Dendritic cell treated with granulocyte-macrophage colony-stimulating factor and Interleukin-4, amounts not matched to agents 40 ng/mL and 50 ng/mL, for 4 days (primary cell): Measurements from ENCODE around the gene MIF.
"Not testable (repeated sequence)": the region's sequence is repeated elsewhere in the genome, so short reads cannot be mapped to it uniquely, and the experiment has no call there.

Source experiments
- H3K27ac Mint-ChIP-seq: one replicate; pipeline ENCODE4 v1.8.0; 2022; ENCODE audit warnings: mild to moderate bottlenecking, mixed read lengths
- H3K27me3 Mint-ChIP-seq: one replicate; pipeline ENCODE4 v1.8.0; 2022; ENCODE audit warnings: mild to moderate bottlenecking, mixed read lengths
- H3K36me3 Mint-ChIP-seq: one replicate; pipeline ENCODE4 v1.8.0; 2022; ENCODE audit warnings: low read depth, mixed read lengths
- H3K4me1 Mint-ChIP-seq: one replicate; pipeline ENCODE4 v1.8.0; 2022; ENCODE audit warnings: low read depth, mixed read lengths
- H3K4me3 Mint-ChIP-seq: one replicate; pipeline ENCODE4 v1.8.0; 2022; ENCODE audit warnings: mild to moderate bottlenecking, moderate library complexity, mixed read lengths
- H3K9me3 Mint-ChIP-seq: one replicate; pipeline ENCODE4 v1.8.0; 2022; ENCODE audit warnings: mixed read lengths
- intact Hi-C: fragments of 100-400 bp; cut with micrococcal nuclease; formaldehyde crosslinking; loops from one replicate; pipeline ENCODE4 v1.15.0; 2022

The MIF gene

DNA sequence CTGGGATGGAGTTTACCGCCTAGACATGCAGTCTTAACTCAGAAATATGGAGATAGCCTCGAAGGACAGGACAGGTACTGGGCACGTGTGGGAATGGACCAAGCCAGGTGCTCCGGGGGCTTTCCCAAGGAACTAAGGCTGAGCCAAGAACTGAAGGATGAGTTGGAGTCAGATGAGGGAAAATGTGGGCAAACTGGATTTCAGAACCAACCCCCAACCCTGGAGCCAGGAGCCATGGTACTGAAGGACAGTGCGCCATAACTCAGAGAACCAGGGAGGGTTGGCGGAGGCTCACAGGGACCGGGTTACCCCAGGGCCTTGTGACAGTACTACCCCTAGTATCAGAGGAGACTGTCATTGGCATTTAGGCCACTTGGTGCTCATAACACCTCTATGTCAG lies 2.5 kb upstream of the MIF start:
- Mint-ChIP-seq H3K27me3 (peaks cover 7% of the 10 kb centered on the region), H3K4me1 (peaks cover 40% of the 10 kb centered on the region), H3K27ac (no peak overlapping the region), H3K4me3 (no peak overlapping the region), H3K36me3 (peaks cover 27% of the 10 kb centered on the region), H3K9me3 (no peaks in the 10 kb centered on the region)
- intact Hi-C loops, result loop anchor here (5.0 to 10.0 kb wide), 2 partner anchors 34 to 57 kb away; partner anchors contain the start of genes DERL3 and SLC2A11

DNA sequence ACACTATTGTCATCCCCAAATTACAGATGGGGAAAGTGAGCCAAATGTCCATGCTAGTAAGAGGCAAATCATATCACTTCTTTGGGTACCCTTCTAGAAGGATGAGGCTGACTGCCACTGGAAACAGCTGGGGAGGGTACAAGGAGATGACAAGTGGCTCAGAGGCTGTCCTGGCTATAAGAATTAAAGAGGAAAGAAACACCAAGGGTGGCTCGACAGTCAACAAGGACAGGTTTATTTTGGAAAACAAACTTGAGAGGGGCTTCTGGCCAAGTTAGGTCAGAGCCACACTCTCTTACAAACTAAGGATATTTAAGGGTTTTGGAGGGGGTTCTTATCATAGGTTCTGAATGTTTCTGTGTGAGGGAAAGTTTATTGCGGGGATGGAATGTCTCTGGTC lies 2.1 kb upstream of the MIF start:
- H3K27ac Mint-ChIP-seq, result peak overlapping the region; percentile 97
- no peaks in the 10 kb centered on the region for H3K9me3 Mint-ChIP-seq
- peaks cover 31% of the 10 kb centered on the region for H3K36me3 Mint-ChIP-seq
- no peak overlapping the region for H3K4me3 Mint-ChIP-seq
- intact Hi-C loops, result loop anchor here (5.0 to 10.0 kb wide), 2 partner anchors 35 to 57 kb away; partner anchors contain the start of genes DERL3 and SLC2A11
- H3K4me1 Mint-ChIP-seq, result peaks cover 45% of the 10 kb centered on the region
- H3K27me3 Mint-ChIP-seq, result peaks cover 7% of the 10 kb centered on the region

DNA sequence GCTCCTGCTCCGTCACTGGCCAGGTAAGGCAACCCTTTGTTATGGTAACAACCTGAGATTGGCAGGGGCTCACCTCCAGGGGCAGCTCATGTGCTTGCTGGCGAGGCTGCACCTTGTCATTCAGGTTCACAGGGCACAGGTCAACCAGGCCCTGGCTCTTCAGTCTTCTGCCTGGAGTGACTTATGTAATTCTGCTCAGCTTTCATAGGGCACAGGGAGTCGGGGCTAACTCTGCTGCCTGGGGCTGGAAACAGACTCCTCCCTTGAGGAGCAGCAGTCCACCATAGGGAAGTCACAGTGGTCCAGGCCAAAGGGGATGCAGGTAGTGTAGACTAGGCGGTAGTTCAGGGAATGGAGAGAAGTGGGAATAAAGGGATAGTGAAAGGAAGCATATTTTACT lies 1.5 kb upstream of the MIF start:
- intact Hi-C loops, result loop anchor here (5.0 to 10.0 kb wide), 2 partner anchors 35 to 58 kb away; partner anchors contain the start of genes DERL3 and SLC2A11
- H3K4me1 Mint-ChIP-seq, result peaks cover 50% of the 10 kb centered on the region
- H3K36me3 Mint-ChIP-seq, result peaks cover 37% of the 10 kb centered on the region
- no peaks in the 10 kb centered on the region for H3K9me3 Mint-ChIP-seq
- peaks cover 7% of the 10 kb centered on the region for H3K27me3 Mint-ChIP-seq
- peak overlapping the region; percentile 97 for H3K27ac Mint-ChIP-seq
- no peak overlapping the region for H3K4me3 Mint-ChIP-seq

DNA sequence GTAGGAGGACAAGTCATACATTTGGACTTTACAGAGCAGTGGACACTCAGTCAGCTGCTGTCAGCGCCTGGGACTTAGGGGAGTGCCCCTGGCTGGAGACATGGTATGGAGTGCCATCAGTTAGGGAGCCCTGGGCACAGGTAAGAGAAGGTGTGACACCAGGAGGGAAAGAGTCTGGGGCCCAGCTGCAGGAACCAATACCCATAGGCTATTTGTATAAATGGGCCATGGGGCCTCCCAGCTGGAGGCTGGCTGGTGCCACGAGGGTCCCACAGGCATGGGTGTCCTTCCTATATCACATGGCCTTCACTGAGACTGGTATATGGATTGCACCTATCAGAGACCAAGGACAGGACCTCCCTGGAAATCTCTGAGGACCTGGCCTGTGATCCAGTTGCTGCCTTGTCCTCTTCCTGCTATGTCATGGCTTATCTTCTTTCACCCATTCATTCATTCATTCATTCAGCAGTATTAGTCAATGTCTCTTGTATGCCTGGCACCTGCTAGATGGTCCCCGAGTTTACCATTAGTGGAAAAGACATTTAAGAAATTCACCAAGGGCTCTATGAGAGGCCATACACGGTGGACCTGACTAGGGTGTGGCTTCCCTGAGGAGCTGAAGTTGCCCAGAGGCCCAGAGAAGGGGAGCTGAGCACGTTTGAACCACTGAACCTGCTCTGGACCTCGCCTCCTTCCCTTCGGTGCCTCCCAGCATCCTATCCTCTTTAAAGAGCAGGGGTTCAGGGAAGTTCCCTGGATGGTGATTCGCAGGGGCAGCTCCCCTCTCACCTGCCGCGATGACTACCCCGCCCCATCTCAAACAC lies 850 bp upstream of the MIF start:
- Mint-ChIP-seq H3K4me3 (peak overlapping the region; percentile 96), H3K36me3 (peaks cover 39% of the 10 kb centered on the region), H3K9me3 (no peaks in the 10 kb centered on the region), H3K27me3 (peaks cover 7% of the 10 kb centered on the region), H3K27ac (peak overlapping the region; percentile 97), H3K4me1 (peaks cover 53% of the 10 kb centered on the region)
- intact Hi-C loops, result loop anchor here (5.0 to 10.0 kb wide), 2 partner anchors 36 to 59 kb away; partner anchors contain the start of genes DERL3 and SLC2A11

DNA sequence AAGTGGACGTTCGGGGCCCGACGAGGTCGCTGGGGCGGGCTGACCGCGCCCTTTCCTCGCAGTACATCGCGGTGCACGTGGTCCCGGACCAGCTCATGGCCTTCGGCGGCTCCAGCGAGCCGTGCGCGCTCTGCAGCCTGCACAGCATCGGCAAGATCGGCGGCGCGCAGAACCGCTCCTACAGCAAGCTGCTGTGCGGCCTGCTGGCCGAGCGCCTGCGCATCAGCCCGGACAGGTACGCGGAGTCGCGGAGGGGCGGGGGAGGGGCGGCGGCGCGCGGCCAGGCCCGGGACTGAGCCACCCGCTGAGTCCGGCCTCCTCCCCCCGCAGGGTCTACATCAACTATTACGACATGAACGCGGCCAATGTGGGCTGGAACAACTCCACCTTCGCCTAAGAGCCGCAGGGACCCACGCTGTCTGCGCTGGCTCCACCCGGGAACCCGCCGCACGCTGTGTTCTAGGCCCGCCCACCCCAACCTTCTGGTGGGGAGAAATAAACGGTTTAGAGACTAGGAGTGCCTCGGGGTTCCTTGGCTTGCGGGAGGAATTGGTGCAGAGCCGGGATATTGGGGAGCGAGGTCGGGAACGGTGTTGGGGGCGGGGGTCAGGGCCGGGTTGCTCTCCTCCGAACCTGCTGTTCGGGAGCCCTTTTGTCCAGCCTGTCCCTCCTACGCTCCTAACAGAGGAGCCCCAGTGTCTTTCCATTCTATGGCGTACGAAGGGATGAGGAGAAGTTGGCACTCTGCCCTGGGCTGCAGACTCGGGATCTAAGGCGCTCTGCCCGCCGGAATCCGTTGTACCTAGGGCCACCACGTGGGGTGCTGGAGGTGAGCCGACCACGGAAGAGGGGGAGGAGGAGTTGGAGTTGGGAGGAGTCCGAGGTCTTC lies 771 bp downstream of the MIF start:
- Mint-ChIP-seq H3K27me3 (peaks cover 7% of the 10 kb centered on the region), H3K4me3 (peak overlapping the region; percentile 96), H3K4me1 (peaks cover 49% of the 10 kb centered on the region), H3K27ac (peak overlapping the region; percentile 97), H3K9me3 (no peaks in the 10 kb centered on the region), H3K36me3 (peaks cover 39% of the 10 kb centered on the region)
- intact Hi-C loops, result loop anchor here (2.0 to 10.0 kb wide), 3 partner anchors 18 to 60 kb away; partner anchors contain the start of genes DERL3 and SLC2A11

DNA sequence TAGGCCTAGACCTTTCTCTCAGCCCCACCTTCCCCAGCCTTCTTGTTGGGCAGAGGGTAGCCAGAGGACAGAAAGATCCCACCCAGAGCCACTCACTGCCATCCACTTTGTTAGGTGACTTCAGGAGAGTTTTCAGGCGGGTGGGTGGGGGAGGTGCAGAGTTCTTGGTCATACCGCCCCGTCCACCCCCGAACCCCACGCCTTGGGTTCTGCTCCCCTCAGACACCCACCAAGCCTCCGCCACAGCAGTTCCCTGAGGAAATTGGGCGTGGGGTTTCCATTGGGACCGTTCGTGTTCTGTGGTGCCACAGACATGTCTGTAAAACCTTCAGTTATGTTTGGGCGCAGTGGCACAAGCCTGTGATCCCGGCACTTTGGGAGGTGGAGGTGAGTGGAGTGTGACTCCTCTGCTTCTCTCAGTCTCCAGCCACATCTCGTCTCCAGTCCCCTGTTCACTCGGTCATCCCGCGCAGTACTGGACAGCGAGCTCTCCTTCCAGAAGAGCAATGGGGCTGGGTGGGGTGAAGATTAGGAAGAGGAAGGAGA lies 1.5 kb downstream of the MIF start:
- H3K4me1 Mint-ChIP-seq, result peaks cover 49% of the 10 kb centered on the region
- peaks cover 7% of the 10 kb centered on the region for H3K27me3 Mint-ChIP-seq
- H3K9me3 Mint-ChIP-seq, result no peaks in the 10 kb centered on the region
- H3K27ac Mint-ChIP-seq, result no peak overlapping the region
- H3K4me3 Mint-ChIP-seq, result peak overlapping the region; percentile 96
- H3K36me3 Mint-ChIP-seq, result peaks cover 39% of the 10 kb centered on the region
- intact Hi-C loops, result loop anchor here (2.0 to 10.0 kb wide), 2 partner anchors 17 to 61 kb away; partner anchors contain the start of gene DERL3

DNA sequence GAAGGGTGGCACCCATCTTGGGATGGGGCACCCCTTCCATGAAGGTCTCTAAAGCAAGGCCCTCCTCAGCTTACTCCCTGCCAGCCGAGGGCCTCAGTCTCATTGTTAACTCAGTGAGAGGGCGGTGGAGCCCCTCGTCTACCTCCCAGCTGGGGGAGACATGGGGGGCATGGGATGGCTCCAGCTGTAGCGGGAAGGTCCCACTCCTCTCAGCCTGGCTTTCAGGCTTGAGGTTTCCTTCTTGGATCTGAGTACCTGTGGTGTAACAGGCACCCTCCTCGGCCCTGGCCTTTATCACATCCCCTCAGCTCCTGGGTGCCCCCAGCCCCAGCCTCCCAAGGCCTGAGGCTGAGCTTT lies 2.0 kb downstream of the MIF start:
- H3K4me1 Mint-ChIP-seq, result peaks cover 49% of the 10 kb centered on the region
- peaks cover 39% of the 10 kb centered on the region for H3K36me3 Mint-ChIP-seq
- peak overlapping the region; percentile 96 for H3K4me3 Mint-ChIP-seq
- no peak overlapping the region for H3K27ac Mint-ChIP-seq
- H3K27me3 Mint-ChIP-seq, result peaks cover 7% of the 10 kb centered on the region
- H3K9me3 Mint-ChIP-seq, result no peaks in the 10 kb centered on the region
- intact Hi-C loops, result loop anchor here (10.0 kb wide), 1 partner anchor 61 kb away; the partner anchor contains the start of gene DERL3

DNA sequence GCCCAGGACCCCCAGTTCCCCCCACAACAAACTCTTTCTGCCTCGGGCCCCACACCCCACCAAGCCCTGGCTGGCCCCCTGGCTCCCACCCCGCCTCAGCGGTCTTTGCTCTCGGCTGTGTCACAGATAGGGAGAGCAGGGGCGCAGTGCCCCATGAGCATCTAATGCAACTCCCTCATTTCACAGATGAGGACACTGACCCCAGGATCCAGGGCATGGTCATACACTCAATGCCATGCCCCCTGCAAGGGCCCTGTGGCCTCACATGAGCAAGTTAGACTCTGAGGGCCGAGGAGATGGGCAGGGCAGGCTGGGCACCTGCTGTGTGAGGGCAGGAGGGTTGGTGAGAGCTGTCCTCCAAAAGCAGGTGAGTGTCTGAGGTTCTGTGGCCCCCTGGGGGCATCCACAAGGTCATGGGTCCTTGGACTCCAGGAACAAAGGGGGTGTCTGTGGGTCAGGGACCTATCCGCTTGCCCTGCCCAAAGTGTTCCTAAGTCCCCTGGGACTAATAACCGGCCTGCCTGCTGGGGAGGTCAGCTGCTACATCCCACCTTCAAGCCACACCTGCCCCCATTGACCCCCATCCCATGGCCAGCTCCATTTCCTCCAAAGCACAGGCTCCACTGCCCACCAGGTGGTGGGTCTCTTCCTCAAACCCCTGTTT lies 2.5 kb downstream of the MIF start:
- H3K36me3 Mint-ChIP-seq, result peaks cover 39% of the 10 kb centered on the region
- H3K27me3 Mint-ChIP-seq, result peaks cover 6% of the 10 kb centered on the region
- no peak overlapping the region for H3K27ac Mint-ChIP-seq
- peaks cover 49% of the 10 kb centered on the region for H3K4me1 Mint-ChIP-seq
- intact Hi-C loops, result loop anchor here (10.0 kb wide), 1 partner anchor 62 kb away; the partner anchor contains the start of gene DERL3
- no peak overlapping the region for H3K4me3 Mint-ChIP-seq
- H3K9me3 Mint-ChIP-seq, result no peaks in the 10 kb centered on the region

DNA sequence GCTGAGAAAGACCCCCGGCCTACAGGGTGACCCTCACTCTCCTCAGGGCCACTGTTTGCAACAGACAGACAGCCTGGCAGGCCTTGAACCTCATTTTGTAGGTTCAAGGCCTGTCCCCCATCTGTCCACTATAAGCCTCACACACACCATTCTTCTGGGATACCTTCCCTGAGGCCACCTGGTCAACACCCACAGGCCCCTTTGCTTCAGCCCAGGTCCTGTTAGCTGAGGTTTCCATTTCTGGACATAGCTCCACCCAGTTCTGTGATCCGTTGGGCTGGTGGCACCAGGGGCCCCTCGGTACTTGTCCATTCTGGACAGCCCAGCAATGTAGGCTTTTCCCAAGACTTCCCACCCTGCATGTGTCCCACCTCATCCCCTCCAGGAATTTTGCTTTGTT lies 3.1 kb downstream of the MIF start:
- H3K27ac Mint-ChIP-seq, result no peak overlapping the region
- peaks cover 49% of the 10 kb centered on the region for H3K4me1 Mint-ChIP-seq
- H3K4me3 Mint-ChIP-seq, result no peak overlapping the region
- H3K36me3 Mint-ChIP-seq, result peaks cover 39% of the 10 kb centered on the region
- intact Hi-C loops, result loop anchor here (10.0 kb wide), 1 partner anchor 63 kb away; the partner anchor contains the start of gene DERL3
- H3K27me3 Mint-ChIP-seq, result peaks cover 3% of the 10 kb centered on the region
- H3K9me3 Mint-ChIP-seq, result no peaks in the 10 kb centered on the region

DNA sequence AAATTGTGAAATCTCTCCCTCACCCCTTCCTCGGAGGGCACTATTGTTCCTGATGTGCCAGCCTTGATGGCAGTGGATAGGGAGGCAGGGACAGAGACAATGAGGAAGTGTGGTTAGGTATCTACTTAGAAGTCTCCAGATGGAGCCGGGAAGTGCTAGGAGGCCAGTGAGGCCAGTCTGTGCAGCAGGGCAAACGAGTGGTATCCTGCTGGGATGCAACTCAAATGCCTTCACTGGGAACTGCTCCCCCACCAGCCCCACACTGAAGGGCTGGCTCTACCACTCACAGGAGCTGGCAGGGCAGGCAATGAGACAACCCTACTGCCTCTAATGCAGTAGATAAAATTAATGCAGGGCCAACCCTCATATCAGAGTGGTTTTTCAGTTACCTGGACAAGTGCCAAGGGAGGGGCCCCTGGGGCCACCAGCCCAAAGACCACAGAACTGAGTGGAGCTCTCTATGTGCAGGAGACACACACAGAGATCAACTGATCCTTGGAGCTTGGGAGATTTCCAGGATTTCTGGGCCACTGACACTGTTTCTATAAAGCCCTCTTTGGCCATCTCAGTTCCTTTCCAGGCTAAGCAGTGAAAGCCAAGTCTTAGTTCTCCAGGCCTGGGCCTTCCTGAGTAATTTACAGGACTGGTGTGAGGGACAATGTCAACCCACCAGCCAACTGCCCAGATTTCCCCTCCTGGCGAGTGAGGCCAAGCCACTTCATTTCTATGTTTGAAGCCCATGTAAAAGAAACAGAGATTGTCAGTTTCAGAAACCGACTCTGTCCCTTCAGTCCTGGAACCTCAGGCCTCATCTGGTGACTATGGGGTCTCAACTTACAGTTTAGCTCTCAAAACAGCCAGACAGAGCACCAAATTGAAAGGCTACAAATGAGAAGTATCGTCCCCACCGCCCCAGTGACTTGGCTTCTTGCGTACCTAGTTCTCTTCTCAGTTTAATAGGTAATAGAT lies 4.1 kb downstream of the MIF start:
- Mint-ChIP-seq H3K27ac (no peak overlapping the region), H3K4me3 (no peak overlapping the region), H3K27me3 (no peaks in the 10 kb centered on the region), H3K4me1 (peaks cover 44% of the 10 kb centered on the region), H3K36me3 (peaks cover 39% of the 10 kb centered on the region), H3K9me3 (no peaks in the 10 kb centered on the region)
- intact Hi-C loops, result loop anchor here (10.0 kb wide), 1 partner anchor 63 kb away; the partner anchor contains the start of gene DERL3

DNA sequence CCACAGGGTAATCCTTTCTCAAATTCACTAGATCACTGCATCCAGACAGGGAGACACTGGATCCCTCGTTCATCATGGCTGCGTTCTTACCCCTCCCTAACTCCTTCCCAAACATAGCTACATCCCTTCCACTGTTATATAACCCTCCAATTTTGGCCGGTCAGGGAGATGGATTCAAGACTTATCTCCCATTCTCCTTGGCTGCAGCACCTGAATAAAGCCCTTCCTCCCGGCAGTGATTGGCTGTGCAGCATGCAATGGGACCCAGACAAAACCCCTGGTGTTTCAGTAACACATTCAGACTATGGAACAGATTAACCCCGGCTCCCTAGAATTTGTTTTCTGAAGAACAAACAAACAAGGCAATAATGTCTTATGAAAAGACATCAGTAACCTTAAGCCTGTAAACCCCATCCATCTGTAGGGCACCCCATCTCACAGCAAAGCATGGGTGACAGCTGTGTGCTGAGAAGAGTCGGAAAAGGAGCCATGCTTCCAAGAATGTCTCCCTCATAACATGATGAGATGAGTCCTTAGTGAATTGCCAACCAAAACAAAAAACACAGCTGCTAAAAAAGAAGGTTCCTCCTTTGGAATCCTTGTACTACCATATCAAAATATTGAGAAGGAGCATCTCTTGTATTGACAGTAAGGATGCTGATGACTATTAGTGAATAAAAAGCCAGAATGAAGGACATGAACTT lies 5.0 kb downstream of the MIF start:
- Mint-ChIP-seq H3K27me3 (no peaks in the 10 kb centered on the region), H3K36me3 (peaks cover 37% of the 10 kb centered on the region), H3K27ac (no peak overlapping the region), H3K4me3 (no peak overlapping the region), H3K9me3 (no peaks in the 10 kb centered on the region), H3K4me1 (peaks cover 36% of the 10 kb centered on the region)
- intact Hi-C loops, result loop anchor here (10.0 kb wide), 1 partner anchor 64 kb away; the partner anchor contains the start of gene DERL3

DNA sequence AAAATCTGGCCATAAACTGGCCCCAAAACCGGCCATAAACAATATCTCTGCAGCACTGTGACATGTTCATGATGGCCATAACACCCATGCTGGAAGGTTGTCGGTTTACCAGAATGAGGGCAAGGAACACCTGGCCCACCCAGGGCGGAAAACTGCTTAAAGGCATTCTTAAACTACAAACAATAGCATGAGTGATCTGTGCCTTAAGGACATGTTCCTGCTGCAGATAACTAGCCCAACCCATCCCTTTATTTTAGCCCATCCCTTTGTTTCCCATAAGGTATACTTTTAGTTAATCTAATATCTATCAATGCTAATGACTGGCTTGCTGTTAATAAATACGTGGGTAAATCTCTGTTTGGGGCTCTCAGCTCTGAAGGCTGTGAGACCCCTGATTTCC lies 6.0 kb downstream of the MIF start:
- H3K27me3 Mint-ChIP-seq, result not testable (repeated sequence)

More for the DNA sequence above, 6.0 kb downstream of the MIF start:
- intact Hi-C loops, H3K9me3 Mint-ChIP-seq, H3K4me3 Mint-ChIP-seq, H3K27ac Mint-ChIP-seq: not testable (repeated sequence)
- Mint-ChIP-seq H3K4me1 (peaks cover 29% of the 10 kb centered on the region), H3K36me3 (peaks cover 27% of the 10 kb centered on the region)
